Amygdala (tissue), 56 donors: Measurements from ENCODE around the gene GAS2L2.

ENCODE experiments used
- DNase-seq, 56 donors: peaks; one replicate each; lab custom pipeline; 2025; lab: John Stamatoyannopoulos, UW

GAS2L2 gene

DNA sequence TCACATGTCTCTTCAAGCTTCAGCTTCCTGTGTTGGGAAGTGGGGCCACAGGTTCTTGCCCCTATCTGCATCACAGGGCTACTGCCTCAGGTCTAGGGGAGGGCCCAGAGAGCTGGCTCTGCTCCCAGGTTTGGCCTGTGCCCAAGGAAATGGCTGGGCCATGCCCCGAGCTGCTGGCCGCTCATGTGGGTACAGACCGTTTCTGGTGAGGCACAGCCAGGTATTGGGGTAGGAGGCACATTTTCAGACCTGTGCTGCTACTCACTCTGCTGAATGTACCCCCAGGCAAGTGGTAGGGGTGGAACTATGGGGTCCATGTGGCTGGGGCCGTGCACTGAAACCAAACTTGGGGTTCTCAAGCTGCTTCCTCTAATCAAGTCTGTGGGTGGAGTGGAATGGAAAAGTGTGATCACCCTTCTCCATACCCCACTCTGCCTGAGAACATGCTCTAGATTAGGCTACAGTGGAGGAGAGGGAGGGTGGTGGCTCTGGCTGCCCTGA, 4.6 kb downstream of the GAS2L2 start:
- no peak for DNase-seq

DNA sequence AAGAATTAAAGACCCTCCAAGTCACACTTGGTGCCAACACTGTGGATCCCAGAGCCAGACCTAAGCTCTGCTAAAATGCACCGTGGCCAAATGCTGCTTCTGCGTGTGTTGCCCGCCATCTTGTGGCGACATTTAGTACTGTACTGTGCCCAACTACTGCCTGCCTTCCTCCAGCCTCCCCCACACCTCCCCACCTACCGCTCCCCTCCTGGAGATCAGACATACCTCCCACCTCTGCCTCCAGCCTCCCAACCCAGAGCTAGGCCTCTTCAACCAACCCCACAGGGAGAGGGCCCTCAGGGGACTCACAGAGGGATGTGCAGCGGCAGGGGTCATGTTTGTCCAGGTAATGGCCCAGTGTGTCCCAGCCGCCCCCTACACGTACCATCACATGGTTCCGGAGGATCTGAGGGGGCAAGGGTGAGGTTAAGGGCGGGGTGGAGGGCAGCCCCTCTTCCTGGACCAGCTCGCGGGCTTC, 5.5 kb downstream of the GAS2L2 start:
- peak in 47 of 56 donors; percentile 9 to 86 (median 46) for DNase-seq

DNA sequence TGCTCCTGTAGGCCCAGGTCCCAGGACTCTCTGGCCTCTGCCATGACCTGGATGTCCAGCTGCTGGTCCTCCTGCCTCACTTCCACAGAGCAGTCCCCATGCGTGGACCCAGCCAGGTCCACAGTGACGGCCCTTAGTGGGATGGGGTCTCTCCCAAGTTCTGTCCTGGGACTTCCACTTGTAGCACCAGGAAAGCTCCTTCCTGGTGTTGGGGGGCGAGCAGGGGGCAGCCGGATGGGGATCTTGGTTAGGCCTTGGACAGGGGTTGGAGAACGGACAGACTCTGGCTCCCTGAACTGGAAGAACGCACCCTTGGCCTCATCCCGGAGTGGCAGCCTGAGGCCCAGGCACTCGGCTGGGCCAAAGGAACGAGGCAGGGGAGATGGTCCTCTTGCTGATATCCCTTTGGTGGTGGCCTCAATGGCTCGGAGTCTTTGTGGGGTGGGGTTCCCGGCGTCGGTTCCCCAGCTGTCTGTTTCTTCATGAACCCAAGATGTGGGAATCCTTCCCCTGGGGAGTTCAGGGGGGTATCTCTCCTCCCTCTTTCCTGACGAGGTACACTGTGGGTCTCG, 7.2 kb downstream of the GAS2L2 start:
- DNase-seq, result no peak

DNA sequence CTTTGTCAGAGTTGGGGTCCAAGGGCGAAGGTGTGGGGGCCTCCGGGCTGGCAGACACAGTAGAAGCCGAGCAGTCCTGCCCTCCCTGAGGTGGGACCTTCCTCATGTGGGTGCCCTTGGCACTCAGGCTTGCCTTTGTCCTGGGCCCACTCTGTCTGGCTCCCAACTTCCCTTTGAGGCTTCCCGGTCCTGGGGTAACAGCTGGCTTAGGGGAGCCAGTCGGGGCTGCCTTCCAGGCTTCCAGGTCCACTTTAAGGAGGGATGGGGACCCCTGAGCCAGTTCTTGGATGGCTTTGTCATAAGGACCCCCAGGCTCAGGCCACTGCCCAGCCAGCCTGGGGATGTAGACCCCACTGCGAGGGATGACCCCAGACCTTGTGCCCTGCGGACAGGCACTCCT, 7.8 kb downstream of the GAS2L2 start:
- no peak for DNase-seq

DNA sequence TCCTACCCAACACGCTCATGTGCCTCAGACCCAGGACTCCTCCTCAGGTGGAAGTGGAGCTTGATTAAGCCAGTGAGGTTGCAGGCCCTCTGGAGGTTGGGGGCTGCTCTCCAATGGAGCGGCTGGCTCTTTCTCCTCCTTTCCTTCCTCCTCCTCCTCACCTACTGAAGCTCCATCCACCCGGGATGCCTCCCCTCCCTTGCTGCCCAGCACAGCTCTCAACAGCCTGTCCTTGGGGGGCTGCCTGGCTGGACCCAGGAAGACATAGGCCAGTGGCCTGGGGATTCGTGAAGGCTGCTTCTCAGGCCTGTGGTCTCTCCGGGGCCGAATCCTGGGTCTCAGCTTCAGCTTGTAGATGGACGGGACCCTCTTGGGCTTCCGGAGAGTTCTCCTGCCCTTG, 8.2 kb downstream of the GAS2L2 start:
- no peak for DNase-seq

DNA sequence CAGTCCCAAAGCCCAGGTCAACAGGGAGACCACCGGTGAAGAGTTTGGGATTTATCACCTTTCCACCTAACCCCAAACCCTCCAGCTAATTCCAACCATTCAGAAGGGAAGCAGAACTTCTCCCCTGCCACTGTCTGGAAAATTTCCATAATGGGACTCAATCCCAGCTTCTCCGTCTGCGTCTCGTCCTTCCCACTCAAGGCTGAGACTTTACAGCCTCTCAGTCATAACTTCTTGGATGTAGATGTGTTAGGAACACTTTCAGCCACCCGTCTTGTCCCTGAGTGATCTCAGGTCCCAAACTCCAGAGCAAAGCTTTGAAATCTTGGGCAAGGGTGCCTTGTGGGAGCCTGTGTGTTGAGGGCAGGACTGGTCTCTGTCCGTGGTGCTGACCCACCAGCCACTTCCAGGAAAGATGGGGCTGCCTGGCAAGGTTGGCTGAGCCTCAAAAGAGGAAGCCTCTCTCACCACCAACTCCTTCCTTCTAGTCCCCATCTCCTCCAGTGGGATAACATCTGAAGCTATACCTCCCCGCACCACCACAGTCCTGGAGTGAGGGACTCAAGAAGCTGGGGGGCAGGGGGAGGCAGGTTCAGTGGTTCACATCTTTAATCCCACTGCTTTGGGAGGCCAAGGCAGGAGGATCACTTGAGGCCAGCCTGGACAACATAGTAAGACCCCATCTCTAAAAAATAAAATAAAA, 9.3 kb downstream of the GAS2L2 start:
- DNase-seq, result no peak

DNA sequence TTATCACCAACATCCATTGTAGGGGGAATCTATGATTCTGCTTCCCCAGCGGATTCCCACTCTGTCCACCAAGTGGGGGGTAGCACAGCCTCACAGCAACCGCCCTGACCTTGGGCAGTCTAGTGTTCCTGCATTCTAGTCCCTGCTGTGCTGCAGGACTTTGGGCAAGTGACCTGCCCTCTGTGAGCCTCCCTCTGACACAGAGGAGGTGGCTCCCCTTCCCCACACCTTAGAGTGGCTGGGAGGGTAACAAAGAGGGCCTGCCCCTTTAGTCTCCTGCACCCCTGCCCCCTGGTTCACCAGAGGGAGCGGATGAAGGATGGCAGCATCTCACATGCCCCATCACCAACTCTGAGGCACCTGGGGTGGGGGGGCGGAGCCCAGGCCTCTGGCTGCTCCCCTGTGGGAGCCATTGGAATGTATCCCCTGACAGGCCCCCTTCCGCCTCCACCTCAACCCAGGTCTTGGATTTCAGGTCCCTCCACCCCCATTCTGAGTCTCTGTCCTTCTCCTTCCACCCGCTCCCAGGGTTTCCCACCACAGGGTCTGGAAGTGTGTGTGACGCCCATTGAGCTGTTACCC, 10.1 kb downstream of the GAS2L2 start:
- no peak for DNase-seq

DNA sequence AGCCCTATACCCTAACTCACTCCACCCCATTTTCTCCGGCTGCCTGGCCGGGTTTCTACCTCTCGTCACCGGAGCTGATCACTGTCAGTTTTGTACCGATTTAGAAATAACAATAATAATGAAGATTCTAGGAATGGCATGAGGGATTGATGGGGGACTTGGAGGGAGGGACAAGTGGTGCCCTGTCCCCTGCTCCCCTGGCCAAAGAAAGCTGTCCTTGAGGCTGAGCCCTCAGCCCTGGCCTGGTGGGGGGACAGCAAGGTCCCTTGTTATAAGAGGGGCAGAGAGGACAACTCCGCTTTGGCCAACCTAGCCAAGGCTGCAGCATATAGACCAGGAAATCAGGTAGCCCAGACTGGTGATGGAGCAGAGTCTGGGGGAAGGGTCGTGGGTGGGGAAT, 10.5 kb downstream of the GAS2L2 start:
- no peak for DNase-seq

DNA sequence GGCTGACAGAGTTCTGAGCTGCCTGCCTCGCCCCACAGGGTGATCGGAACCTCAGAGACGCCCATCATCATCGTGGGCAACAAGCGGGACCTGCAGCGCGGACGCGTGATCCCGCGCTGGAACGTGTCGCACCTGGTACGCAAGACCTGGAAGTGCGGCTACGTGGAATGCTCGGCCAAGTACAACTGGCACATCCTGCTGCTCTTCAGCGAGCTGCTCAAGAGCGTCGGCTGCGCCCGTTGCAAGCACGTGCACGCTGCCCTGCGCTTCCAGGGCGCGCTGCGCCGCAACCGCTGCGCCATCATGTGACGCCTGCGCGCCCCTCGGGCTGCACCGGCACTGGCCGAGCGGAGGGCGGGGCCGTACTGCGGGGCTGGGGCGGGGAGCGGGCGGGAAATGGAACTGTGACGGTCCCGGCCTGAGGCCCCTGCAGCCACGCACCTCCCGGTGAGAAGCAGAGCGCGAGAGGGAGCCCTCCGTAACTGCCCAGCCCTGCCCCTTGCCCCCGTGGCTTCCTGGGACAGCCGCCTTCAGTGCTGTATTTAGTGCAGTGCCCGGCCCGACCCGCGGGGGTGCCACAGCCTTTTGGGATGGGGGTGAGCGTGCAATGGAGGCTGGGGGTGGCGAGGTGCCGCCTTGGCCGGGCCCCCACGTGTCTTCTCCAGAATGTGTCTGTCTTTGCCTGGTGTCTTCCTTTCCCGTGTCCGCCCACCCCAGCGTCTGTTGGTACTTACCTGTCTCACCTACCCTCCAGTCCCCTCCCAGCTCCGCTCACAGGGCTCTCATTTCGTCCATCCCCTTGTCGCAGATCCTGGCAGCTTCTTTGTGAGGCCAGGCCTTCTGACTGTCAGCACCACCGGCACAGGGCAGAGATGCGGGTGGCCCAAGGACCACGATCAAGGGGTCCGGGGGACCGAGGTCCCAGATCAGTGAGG, 11.8 kb downstream of the GAS2L2 start:
- peak in 1 of 56 donors; percentile 13 for DNase-seq

DNA sequence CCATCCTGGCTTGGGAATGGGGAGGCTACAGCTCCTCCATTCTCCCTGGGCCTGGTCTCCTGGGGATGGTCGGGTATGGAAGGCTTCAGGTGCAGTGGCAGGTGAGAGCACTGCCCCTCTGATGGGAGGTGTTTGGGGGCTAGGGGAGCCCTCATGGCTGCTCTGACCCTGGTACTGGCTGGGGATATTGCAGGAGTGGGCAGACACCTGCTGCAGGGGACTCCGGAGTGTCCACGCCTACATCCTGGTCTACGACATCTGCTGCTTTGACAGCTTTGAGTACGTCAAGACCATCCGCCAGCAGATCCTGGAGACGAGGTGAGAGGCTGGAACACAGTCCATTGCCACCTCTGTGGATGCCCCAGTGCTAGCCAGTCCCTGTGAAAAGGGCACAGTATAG, 12.8 kb downstream of the GAS2L2 start:
- no peak for DNase-seq

DNA sequence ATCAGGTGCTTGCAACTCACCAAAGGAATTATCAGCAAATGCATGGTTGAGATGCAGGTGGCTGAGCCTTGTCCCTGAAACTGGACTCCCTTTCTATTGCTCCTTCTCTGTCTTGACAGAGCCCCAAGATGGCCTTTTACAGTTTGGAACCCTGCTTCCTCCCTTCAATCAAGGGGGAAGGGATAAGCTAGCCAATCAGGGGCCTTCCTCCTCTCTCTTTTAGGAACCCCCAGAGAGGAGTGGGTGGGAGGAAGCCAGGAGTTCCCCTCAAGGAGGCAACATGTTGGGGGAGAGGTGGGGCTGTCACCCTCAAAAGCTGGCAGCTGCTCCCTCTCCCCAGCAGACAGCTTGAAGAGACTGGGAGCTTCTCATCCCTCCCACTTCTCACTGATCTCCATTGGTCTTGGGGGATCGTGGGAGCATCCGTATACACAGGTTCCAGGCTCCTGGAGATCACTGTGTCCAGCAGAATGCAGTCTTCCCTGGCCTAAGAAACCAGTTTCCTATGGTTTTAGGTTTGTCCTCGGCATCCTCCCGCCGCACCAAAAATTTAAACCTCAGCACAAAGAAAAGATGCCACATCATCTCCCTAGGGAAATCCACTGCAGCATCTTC, 14.4 kb downstream of the GAS2L2 start:
- DNase-seq, result no peak

DNA sequence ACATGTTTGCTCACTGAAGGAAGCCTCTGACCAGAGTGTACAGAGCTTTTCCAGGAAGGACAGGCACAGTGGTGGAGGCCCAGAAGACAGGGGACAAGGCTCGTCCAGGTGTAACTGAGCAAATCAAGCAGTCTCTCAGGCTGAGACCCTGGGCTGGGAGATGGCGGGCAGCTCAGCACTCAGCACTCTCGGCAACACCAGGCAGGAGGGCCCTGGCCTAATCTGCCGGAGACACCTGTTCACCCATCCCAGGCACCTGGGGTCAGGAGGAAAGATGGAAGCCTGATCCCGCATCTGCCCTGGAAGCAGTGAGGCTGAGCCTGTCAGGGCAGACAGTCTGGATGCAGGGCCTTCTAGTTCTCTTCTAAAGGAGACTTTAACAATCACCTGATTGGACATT, 16.8 kb downstream of the GAS2L2 start:
- no peak for DNase-seq

DNA sequence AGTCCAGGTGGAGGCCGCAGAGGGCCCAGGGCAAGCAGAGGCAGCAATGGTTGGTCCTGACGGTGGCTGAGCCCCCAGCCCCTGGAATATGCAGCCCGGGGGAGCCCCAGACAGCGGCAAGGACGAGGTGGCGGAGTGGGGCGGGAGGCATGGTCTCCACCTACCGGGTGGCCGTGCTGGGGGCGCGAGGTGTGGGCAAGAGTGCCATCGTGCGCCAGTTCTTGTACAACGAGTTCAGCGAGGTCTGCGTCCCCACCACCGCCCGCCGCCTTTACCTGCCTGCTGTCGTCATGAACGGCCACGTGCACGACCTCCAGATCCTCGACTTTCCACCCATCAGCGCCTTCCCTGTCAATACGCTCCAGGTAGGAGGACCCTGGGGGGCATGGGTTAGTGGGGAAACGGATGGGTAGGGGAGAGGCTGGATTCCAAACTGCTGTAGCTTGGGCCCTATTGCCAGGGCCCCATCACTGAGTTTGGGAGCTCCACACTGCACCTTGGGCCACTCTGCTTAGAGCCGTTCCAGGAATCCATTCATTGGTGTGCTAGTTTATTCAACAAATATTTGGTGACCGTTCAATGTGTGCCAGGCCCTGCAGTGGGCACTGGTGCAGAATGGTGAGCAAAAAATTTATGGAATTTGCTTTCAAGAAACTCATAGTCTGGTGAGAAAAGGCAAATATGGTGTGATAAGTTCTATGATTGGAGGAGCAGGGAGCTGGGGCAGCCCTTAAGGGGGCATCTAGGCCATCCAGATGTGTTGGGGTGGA, 17.8 kb downstream of the GAS2L2 start:
- no peak for DNase-seq

DNA sequence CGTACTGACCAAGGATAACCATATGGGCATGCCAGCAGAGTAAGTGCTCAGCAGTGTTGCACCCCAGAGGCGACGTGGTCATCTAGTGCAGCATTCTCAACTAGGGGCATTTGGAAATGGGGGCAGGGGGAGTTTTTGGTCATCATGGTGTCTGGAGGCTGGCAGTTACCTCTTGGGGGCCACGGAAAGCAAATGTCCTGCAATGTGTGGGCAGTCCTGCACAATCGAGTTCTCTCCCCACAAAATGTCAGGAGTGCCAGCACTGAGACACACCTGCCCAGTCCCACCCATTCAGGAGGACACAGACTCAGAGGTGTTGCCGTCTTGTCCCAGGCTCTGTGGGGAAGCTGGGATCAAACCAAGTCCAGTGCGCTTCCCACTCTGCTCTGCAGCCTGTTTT, 18.6 kb downstream of the GAS2L2 start:
- no peak for DNase-seq

DNA sequence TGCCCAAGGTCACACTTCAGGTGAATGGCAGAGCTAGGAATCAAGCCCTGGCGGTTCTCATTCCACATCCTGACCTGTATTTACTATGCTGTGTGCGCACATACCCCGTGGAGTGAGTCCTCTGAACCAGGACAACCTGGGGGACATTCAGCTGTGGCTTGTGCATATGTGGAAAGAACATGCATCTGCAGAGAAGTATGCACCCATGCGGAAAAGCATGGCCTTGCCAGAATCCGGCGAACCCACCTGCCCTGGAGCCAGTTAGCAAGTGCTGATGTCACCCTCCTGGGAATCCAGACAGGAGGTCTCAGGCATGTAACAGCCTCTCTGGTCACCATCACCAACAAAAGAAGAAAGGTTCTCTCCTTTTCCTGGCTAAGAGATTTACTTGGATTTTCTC, 19.7 kb downstream of the GAS2L2 start:
- no peak for DNase-seq

DNA sequence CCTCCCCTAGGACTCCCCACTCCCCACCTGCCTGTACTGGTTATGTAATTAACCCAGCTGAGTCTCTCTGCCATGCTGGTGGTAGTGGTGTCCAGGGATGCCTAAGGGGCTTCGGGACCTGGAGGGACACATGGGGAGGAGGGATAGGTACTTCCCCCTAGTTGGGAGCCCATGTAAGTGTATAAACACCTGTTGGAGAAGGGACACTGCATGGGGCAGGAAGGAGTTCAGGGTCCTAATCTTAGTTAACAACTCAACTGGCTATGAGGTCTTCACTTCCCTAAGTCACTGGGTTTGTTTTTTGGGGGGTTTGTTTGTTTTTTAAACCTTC, 20.3 kb downstream of the GAS2L2 start:
- no peak for DNase-seq

DNA sequence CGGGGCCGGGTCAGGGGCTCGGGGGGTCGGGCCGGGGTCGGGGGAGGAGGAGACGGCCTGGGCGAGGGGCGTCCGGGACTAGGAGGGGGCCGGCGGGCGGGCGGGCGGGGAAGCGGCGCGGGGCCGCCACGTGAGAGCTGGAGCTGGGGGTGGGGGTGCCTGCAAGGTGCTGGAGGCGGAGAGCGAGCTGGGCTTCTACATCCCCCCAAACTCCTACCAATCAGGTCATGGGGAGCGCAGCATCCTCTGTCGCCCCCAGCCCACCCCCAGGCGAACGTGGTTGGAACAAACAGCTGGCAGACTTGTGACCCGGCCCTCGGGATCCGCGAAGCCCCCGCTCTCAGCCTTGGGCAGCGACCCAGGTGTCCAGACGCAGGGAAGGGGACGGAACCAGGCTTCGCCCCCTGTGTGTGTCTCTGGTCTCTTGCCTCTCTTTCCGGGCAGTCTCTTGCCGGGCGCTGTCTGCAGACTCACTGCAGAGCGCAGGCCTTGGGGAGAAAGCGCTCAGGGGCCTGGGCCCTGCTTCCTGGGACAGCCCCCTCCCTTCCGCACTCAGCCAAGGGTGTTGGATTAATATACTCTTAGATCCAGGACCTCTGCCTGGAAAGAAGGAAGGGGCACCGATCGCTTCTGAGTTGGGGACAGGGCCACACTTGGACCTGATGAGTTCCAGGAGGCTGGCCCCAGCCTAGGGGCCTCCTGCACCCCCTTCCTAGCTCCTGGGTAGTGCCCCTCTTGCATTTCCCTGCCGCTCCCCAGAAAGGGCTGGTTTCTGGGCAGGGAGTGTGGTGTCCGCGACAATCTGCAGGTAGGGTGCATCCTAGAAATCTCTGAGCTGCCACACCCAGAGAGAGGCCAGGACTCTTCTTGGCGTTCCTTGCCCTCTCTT, 20.9 kb downstream of the GAS2L2 start:
- peak in 2 of 56 donors; percentile 30 to 35 for DNase-seq

DNA sequence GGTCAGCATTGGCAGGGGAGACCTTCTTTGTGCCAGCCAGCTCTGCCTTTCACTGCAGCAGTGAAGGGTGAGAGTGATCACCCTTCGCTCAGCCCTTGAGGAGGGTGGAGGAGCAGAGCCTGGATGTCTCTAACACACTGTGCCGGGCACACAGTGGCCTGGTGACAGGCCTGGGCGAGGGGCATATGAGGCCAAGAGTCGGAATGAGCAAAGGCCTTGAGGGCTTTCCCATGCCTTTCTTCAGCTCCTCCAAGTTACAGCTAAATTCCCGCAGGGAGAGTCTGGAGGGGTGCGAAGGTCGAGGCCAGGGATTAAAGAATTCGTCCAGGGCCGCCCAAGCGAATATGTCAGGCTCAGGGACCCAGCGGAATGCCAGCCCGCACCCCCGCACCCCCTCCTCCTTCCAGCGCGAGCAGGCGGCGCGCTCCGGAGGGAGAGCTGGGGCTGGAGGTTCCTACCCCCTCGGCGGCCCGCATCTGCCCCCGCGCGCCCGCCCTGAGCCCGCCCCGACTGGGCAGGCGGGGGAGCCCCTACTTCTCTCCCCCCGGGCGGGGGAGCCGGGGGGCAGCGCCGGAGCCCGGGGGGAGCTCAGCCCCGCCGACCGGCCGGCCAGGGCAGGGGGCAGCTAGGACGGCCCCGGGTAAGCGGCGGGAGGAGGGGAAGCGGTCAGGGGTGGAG, 21.7 kb downstream of the GAS2L2 start, which contains the start of gene RASL10B:
Gene RASL10B (plus strand): TSS at position 401 of the 678 bp plus-strand sequence. CDS start 3,546 bp downstream, outside the sequence.
- DNase-seq, result peak in 36 of 56 donors; percentile 9 to 66 (median 36)
